GM21526 (cell line): Measurements from ENCODE around the gene MATN1.

ENCODE experiments used
- ATAC-seq: cut with Tn5 transposase; IDR thresholded peaks from one replicate; pipeline ENCODE4 v1.9.1; 2021; ENCODE audit warnings: moderate library complexity; ENCODE audit not compliant: unreplicated experiment, low FRiP score

MATN1 gene

DNA sequence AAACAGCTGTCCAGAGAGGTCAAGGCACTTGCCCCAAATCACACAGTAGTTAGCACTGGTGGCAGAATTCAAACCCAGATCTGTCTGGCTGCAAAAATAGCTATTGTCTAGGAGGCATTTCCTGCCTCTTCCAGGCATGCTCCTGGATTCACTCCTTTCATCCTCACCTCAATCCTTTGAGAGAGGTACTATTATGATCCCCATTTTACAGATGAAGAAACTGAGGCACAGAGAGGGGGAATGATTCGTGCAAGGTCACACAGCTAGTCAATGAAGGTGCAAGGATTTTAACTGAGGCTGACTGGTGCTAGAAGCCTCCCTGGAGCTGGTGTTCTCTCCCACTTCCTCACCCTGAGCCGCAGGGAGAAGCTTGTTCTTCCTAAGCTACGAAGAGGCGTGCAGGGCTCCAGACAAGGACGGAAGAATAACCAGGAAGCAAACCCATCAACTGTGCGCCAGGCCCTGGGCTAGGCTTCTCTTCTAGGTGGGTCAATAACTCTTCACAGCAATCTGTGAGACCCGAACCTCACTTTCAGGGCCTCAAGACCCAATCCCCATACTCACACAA is 34.8 kb upstream of the MATN1 start:
- no peak for ATAC-seq

DNA sequence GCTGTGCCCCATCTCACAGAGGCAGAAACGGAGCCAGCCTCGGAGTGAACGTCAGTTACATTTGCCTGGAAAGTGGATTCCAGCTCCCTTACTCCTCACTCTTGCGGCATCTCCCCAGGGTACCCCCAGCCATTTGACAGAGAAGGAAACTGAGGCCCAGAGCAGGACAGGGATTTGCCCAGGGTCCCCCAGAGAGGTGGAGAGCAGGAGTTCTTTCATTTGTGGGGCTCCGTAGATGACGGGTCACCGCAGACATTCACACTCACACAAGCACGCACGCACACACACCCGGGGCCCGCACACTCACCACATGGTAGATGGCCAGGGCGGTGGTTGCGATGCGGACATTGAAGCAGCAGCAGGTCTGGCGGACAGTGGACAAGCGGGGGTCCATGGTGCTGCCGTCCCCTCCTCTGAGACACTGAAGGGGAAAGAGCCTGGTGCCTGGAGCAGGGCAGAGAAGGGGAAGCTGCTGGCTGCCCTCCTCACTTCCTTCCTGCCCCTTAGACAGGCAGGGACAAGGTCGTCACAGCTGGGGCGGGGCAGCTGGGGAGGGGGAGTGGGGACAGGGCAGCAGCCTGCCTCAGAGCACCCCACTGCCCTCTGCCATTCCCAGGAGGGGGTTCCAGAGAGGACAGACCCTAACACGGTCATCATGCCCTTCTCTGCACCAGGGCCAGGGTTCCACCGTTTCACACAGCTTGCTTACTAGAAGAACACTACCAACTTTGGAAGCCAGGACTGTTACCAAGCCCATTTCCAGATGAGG is 34.2 kb upstream of the MATN1 start, which contains the start of gene LAPTM5:
LAPTM5 (minus strand) TSS at position 423 of the 769 bp plus-strand sequence; CDS start at position 394, 29 bp downstream.
- ATAC-seq = no peak

DNA sequence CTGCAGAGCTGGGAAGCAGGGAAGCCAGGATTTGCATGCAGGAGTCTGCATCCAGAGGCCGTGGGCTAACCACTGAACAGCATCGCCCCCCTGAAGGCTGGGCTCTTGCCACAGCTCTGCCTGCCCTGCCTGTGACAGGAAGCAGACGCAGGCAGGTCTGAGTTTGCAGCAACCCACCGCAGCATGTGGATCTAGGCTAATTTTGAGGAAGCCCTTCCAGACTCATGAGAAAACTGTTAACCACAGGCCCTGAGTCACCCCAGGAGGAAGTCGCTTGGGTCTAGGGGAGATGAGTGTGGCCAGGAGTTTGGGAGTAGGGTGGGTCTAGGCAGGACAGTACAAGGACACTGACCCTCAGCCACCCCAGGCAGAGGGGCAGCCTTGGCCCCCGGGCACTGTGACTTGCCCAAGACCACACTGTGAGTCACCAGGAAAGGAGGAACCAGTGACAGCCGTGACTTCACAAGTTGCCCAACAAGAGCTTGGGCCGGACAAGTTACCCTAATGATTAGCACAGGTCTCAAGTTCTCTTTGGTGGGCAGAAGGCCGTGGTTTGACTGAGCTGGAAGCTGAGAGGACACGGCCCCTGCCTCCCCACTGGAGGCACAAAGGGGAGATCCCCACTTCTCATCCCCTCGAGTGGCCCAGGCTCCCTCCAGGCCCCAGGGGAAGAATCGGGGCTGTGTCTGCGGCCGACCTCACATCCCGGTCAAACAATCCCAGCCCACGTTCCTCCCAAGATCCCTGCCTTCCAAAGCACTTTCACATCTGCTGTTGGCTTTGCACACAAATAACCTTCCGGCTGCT is 33.4 kb upstream of the MATN1 start:
- no peak for ATAC-seq

DNA sequence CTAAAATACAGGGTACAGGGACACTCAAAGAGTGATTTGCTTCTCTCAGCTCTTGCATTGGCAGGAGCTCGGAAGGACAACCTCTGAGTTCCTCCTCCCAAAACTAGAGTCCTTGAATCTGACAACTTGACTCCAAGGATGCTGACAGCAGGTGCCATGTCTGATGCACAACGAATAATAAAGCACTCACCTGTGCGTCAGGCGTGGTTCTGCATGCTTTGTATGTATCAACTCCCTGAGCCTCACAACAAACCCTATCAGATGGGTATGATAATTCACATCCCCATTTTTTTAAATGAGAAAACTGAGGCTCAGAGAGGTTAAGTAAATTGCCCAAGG is 32.8 kb upstream of the MATN1 start:
- ATAC-seq = no peak

DNA sequence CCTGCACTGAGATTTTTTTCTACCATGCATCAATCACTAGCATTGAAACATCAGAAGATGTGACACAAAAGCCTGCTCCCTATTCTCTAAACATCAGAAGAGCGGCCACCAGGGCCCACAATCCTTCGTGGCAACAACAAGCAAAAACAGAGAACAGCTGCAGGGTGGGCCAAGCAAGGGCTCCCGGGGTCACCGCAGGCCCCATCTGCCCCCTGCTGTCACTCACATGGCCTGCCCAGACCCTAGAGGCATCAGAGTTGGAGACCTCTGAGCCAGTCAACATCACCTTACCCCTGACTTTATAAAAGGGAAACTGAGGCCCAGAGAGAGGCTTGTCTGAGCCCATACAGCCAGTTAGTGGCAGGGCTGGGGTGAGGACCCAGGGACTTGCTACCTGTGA is 32.4 kb upstream of the MATN1 start:
- no peak for ATAC-seq

DNA sequence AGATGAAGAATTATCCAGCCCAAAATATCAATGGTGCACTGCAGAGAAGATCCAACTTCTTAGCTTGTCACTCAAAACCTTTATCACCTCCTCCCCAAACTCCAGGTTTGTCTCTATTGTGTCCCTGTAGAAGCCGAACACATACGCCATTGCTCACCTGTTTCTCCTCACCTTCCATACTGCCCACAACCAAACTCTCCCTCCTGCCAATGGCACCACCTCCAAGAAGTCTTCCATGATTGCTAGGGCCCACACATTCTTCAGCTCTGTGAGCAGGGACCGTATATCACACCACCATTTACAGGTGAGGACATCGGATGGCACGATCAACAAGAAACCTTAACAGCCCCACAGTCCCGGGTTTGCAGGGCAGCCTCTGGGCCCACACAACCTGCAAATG is 31.9 kb upstream of the MATN1 start:
- ATAC-seq = no peak

DNA sequence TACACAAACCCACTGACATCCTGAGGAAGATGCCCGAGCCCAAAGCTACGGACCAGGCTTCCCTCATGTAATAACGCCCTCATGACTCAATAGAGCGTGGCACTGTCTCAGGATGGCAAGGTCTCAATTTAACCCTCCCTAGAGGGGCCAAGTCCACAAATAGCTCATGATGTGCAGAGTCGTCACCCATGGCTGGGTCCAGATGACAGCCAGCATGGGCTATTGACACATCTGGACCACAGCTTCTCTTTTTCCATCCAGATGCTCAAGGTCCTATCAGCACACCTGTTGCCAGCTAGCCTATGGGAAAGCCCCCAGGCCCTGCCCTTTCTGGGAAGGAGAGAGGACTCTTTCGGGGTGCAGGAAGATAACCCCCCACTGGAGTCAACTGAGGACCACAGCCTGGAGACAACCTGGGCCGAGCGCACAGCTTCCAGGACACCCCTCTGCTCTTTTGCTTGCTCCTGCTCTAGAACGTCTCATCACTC is 31.3 kb upstream of the MATN1 start:
- no peak for ATAC-seq

DNA sequence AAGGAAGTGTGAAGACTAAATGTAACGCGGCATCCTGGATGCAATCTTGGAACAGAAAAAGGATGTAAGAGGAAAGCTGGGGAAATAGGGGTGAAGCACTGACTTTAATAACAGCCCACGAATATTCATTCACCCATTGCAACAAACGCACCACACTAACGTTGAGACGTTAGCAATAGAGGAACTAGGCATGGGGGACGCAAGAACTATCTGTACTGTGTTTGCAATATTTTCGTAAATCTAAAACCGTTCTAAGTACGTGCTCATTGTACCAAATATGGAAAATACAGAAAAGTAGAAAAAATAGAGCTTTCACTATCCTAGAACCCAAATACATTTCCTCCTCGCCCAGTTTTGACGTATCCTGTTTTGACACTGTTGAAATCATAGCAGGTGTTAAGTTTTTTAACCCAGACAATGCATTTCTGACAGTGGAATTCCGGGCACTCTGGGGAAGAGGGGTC is 30.3 kb upstream of the MATN1 start:
- ATAC-seq = no peak

DNA sequence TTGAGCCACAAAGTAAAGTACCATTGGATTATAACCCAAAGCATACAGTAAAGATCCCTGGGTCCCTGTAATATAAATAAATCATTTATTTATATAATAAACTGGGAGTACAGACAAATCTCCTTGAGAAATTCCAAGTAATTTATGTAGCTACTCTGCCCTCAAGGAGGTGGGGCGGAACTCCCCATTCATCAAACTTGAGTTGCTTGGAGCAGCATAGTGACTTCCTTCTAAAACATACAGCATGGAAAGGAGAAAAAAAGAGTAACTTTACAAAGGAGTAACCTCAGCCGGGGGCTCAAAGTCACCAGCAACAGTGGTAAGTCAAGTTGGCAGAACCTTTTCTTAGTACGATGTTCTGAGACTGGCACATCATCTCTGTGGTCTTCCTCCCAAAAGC is 29.7 kb upstream of the MATN1 start:
- no peak for ATAC-seq

DNA sequence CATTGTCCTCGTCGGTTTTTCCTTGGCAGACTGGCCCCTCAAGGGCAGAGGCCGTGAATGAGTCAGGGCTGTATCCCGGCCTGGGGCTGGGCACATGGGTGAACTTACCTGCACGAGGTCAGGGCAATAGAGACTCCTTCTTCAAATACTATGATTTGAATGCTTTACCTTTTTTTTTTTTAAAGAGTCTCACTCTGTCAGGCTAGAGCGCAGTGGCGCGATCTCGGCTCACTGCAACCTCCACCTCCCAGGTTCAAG is 29.2 kb upstream of the MATN1 start:
- no peak for ATAC-seq

DNA sequence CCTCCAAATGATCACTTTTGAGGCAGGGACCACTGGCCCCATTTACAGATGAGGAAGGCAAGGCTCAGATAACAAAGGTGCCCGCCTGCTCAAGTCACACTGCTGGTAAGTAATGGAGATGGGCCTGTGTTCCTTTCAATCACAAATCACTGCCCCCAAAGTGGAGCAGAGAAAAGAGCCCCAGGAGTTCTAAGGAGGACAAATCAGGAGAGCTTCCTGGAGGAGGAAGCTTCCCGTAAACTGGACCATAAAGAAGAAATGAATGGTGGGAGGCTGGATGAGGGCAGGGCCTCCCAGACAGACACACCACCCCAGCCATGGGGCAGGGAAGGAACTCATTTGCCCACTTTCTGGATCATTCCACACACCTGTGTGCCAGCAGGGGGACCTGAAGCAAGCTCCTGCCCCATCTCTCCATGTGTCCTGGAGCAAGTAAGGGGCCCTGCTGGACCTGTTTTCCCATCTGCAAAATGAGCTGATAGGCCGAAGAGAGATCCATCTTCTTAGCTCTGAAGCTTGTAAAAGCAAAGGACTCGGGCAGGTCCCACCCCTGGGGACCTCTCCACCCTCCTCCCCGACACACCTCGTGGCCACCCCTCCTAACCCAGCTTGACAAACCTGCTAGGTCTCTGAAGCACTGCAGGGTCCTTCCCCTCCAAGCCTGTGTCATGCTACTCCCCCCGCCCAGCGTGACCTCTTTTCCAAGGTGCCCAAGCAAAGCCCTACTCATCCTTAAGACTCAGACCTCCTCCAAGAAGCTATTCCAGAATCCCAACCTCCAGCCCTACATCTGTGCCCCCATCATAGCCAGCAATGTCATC is 28.7 kb upstream of the MATN1 start:
- no peak for ATAC-seq

DNA sequence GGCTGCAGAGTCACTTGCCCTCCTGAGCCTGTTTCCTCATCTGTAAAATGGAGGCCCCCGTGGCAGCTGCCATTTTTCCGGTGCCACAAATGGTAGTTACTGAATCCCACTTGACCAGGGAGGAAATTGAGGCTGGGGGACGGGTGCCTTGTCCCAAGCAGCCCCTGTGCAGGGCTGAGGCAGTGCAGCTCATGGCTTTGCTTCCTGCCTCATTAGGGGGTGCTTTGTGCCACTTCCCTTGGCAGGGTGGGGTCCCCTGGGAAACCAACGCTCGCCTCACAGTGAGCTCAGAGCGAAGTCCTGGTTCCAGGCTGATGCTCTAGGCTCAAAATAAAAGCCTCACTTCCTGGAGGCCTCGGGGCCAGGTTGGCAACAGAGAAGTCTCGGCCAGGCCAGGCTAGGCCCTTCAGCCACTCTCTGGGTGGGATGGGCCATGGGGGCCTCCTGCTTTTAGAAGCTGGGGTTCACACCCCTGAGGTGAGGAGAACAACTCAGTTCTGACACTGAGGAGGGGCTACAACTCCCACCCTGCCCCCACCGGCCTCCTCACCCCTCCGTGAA is 27.4 kb upstream of the MATN1 start:
- no peak for ATAC-seq

DNA sequence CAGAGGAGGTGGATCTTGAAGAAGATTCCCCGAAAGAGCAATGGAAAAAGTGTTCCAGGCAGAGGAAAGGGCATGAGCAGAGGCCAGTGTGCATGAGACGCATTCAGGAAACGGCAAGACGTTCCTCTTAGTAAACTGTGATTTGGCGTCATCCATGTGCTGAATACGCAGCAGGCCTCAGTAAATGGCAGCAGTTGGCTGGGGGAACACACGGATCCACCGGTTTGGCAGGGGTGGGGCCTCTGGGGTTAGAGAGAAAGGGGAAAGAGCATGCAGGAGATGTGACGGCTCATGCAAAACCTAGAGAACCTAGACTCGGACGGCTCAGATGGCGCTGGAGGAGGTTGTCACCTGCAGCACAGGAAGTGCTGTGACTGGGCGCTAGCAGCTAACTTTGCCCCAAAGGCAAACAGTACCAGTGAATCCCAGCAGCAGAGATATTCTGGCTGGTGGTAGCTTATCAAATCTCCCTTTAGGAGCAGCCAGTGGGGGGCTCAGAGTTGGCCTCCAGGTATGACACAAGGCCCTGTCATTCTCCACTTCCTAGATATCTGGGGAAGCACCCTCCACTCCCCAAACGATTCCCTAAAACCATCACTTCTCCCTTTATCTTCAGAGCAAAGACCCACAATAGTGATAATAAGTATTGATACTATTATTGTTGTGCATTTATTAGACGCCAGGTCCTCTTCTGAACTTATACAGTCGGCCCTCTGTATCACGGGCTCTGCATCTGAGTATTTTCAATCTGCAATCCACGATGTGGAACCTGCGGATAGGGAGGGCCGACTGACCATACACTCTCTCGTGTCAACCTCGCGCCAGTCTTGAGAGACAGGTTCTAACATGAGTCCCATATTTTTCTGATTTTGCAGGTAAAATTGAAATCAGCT is 26.6 kb upstream of the MATN1 start:
- ATAC-seq = no peak

DNA sequence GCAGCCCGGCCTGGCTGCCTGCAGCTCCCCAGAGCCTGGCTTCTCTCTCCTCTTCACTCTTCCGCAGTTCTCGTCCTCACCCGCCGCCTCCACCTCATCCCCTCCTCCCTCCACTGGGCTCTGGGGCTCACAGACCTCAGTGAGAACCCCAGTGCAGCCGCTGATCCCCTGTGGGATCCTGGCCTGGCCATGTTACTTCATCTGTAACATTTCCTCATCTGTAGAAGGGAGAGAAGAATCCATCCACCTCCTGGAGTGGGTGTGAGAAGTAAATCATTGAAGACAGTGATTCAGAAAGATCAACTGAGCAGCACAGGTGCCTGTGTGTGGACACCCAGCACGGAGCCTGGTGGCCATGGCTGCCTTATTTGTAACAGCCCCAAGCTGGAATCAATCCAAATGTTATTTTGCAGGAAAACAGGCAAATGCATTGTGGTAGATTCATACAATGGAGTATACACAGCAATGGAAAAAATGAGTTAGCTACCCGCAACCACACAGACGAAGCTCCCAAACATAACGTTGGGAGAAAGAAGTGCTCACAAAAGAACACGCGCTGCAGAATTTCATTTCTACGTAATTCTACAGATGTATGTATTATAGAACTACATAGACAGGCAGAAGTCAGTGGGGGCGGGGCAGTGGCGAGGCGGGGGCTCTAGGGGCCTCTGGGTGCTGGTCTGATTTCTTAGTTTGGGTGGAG is 25.5 kb upstream of the MATN1 start:
- no peak for ATAC-seq

DNA sequence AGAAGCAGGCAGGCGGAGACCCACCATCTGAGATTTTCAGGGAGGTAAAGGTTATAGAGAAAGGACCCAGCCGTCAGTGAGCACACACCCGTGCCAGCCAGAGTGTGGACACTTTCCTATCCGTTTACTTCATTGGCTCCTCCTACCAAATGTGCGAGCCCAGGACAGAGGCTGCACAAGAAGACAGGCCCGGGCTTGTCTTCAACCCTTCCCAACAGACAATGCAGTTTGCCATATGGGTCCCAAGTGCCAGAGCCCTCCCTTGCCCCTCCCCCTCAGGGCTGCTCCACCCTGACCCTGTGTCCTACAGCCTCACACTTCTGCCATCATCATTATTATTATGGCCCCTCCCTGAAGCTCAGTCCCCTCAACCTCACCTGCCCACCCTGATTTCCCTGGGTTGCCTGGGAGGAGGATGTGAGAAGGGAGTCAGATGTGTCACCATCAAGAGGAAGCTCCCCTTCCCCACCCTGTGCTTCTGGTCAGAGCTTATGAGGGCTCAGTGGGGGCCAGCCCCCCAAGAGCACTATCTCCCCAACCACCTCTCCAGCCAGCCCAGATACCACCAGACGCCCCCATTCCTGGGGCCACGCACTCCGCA is 24.8 kb upstream of the MATN1 start:
- no peak for ATAC-seq

DNA sequence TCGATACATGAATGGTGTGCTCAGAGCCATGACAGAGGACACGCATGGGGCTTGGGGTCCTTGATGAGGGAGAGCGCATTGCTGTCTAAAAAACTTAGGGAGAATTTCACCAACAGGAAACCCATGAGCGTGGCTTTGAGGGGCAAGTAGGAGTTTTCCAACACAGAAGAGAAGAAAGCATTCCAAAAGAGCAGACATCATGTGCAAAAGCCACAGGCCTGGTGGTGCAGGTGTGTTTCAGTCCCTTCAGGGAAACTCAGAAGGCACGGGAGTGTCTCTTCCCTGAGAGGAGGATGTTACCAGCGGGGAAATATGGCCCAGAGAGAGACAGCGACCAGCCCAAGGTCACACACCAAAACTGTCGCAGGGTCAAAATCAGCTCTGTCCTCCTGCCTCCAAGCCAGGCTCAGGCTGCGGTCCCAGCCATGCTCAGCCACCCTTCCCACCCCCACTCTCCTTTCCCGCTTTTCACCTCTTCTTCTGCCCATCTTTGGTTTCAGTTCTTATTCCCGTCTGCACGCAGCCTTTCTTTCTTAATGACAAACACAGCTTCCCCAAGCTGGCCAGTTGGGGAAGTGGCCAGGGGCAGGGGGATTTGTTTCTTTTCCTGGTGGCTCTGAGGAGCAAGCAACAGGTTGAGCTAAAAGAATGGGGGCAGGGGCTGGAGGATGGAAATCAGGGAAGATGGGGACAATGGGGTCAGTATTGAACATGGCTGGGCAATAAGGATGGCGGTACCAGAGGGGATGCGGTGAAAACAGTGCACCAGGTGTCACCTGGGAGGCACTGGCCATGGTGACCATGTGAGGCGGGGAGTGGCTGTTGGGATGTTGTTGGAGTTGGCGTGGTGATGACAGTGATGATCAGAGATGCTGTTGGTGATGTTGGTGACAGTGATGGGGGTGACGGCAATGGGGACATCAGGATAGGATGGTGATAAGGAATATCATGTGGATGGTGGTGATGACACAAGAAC is 23.9 kb upstream of the MATN1 start:
- ATAC-seq = no peak

DNA sequence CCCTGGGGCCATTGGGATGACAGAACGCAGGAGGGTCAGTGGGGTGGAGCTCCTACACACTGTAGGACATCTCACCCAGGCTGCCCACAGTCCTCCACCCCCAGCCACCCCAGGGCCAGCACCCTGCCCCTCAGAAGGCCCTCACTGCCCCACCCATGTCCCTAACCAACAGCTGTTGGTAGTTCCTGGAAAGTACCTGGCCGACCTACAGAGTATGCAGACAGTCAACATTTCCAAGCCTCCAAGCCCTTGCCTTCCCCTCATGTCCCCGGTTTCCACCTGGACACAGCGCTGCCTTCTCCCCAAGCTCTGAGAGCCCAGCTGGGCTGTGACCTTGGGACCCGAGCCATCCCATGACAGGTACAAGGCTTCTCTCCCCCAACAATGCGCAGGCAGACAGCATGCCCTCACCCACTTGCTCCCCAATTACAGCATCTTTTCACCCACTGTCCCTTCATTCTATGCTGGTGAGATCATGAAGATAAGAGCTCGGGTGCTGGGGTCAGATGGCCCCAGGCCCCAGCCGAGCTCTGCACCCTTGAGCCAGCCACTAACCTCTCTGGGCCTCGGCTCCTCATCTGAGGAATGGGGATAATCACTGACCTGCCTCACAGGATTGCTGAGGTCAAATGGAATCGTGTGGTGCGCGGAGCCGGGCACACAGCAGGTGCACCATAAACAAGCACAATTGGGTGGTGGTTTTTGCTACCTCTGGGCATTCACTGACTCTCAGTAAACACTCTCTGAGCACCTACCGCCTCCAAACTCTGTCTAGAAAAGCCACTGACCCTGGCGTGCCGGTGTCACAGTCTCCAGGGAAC is 23.0 kb upstream of the MATN1 start:
- no peak for ATAC-seq
